ENCODE measurements around the gene MYO3A. TPM values are rescaled to one million over a fixed set of nuclear protein-coding genes. Genes with fewer than 3 reads are reported as not detected.
A peak's percentile ranks its signal among the peaks of the same experiment; 100 is the strongest.
"Not testable (repeated sequence)": the region's sequence is repeated elsewhere in the genome, so short reads cannot be mapped to it uniquely, and the experiment has no call there.

MYO3A gene
- polyA plus RNA-seq, 1 donor: 1.8 TPM

GRCh38 chr10:26080971-26081370 lies 146.9 kb downstream of the MYO3A start:
- not testable (repeated sequence) for H3K27ac ChIP-seq (ENCODE audit: low read length); H3K9me3 ChIP-seq (ENCODE audit: control insufficient read depth, low read depth, low read length)

GRCh38 chr10:26081459-26081858 lies 147.4 kb downstream of the MYO3A start:
- Histone ChIP-seq H3K27ac (ENCODE audit: low read length) (no peak overlapping the region), H3K4me1 (ENCODE audit: control insufficient read depth, insufficient read depth, low read length) (no peaks in the 10 kb centered on the region), H3K9me3 (ENCODE audit: control insufficient read depth, low read depth, low read length) (no peaks in the 10 kb centered on the region), H3K36me3 (ENCODE audit: control insufficient read depth, insufficient read depth, low read length) (no peaks in the 10 kb centered on the region), H3K27me3 (ENCODE audit: control insufficient read depth, insufficient read depth, low read length) (no peaks in the 10 kb centered on the region), H3K4me3 (ENCODE audit: low read length) (no peak overlapping the region)
- peak in 1 of 2 donors; percentile 3 for DNase-seq
- WGBS (ENCODE audit: insufficient coverage, low lambda C conversion rate): no CpG with 5 or more reads among the region's 4 CpGs

More at GRCh38 chr10:26080971-26081370, 146.9 kb downstream of the MYO3A start:
- peak; percentile 31 to 36 for DNase-seq
- not testable (repeated sequence) for H3K4me3 ChIP-seq (ENCODE audit: low read length); H3K36me3 ChIP-seq (ENCODE audit: control insufficient read depth, insufficient read depth, low read length); H3K27me3 ChIP-seq (ENCODE audit: control insufficient read depth, insufficient read depth, low read length); H3K4me1 ChIP-seq (ENCODE audit: control insufficient read depth, insufficient read depth, low read length)
- no CpG with 5 or more reads among the region's 7 CpGs for whole genome bisulfite sequencing (ENCODE audit: insufficient coverage, low lambda C conversion rate)

GRCh38 chr10:26085549-26085948 lies 151.5 kb downstream of the MYO3A start:
- Histone ChIP-seq H3K4me3 (ENCODE audit: low read length) (no peak overlapping the region), H3K27ac (ENCODE audit: low read length) (no peak overlapping the region), H3K4me1 (ENCODE audit: control insufficient read depth, insufficient read depth, low read length) (no peaks in the 10 kb centered on the region), H3K36me3 (ENCODE audit: control insufficient read depth, insufficient read depth, low read length) (no peaks in the 10 kb centered on the region), H3K9me3 (ENCODE audit: control insufficient read depth, low read depth, low read length) (no peaks in the 10 kb centered on the region), H3K27me3 (ENCODE audit: control insufficient read depth, insufficient read depth, low read length) (no peaks in the 10 kb centered on the region)
- WGBS (ENCODE audit: insufficient coverage, low lambda C conversion rate): no CpG with 5 or more reads among the region's 3 CpGs
- no peak for DNase-seq

DNA sequence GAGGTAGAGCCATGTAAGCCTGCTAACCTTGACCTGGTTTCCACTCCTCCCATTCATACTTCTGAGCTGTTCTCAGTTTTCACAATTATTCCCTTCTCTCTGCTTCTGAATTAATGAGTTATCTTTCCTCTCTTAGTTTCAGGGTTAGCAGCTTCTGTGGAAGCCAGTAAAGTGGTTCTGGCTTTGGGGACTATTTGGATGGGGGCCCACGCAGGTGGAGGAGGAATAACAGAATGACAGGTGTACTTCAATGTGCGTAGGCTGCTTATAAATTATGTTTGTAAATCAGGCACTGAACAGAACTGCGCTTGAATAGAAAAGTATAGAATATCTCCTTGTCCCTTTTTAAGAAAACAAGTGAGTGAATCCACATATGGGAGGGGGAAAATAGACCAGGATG lies 153.6 kb downstream of the MYO3A start:
- H3K9me3 ChIP-seq (ENCODE audit: control insufficient read depth, low read depth, low read length): no peaks in the 10 kb centered on the region
- no peak overlapping the region for H3K27ac ChIP-seq (ENCODE audit: low read length)
- 86% methylated on average over 1 of the region's 3 CpGs for WGBS (ENCODE audit: insufficient coverage, low lambda C conversion rate)
- no peak overlapping the region for H3K4me3 ChIP-seq (ENCODE audit: low read length)
- H3K4me1 ChIP-seq (ENCODE audit: control insufficient read depth, insufficient read depth, low read length): no peaks in the 10 kb centered on the region
- no peaks in the 10 kb centered on the region for H3K27me3 ChIP-seq (ENCODE audit: control insufficient read depth, insufficient read depth, low read length)
- no peak for DNase-seq
- no peaks in the 10 kb centered on the region for H3K36me3 ChIP-seq (ENCODE audit: control insufficient read depth, insufficient read depth, low read length)

DNA sequence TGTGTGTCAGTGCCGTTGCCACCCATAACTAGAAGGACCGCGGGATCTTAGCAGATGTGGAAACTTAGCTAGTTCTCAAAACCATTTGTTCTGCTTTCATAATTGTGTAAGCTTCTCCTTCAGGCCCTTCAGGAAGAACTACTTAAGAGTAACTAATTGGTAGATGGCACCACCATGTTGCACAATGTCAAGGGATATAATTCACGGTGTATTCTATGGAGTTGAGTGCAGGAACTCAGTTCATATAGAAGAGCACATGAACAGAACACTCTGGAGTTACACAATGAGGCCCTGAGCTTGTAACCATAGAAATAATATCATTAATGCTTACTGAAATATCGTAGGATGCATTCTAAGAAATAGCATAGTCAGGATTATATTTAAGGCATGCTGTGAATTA lies 156.0 kb downstream of the MYO3A start:
- Histone ChIP-seq H3K27me3 (ENCODE audit: control insufficient read depth, insufficient read depth, low read length) (no peaks in the 10 kb centered on the region), H3K9me3 (ENCODE audit: control insufficient read depth, low read depth, low read length) (no peaks in the 10 kb centered on the region), H3K4me3 (ENCODE audit: low read length) (no peak overlapping the region), H3K4me1 (ENCODE audit: control insufficient read depth, insufficient read depth, low read length) (no peaks in the 10 kb centered on the region), H3K27ac (ENCODE audit: low read length) (no peak overlapping the region), H3K36me3 (ENCODE audit: control insufficient read depth, insufficient read depth, low read length) (no peaks in the 10 kb centered on the region)
- WGBS (ENCODE audit: insufficient coverage, low lambda C conversion rate): 100% methylated on average over 1 of the region's 5 CpGs
- no peak for DNase-seq

GRCh38 chr10:26090762-26091161 lies 156.7 kb downstream of the MYO3A start:
- Histone ChIP-seq H3K27me3 (ENCODE audit: control insufficient read depth, insufficient read depth, low read length) (no peaks in the 10 kb centered on the region), H3K9me3 (ENCODE audit: control insufficient read depth, low read depth, low read length) (no peaks in the 10 kb centered on the region), H3K36me3 (ENCODE audit: control insufficient read depth, insufficient read depth, low read length) (no peaks in the 10 kb centered on the region), H3K4me3 (ENCODE audit: low read length) (no peak overlapping the region), H3K27ac (ENCODE audit: low read length) (no peak overlapping the region), H3K4me1 (ENCODE audit: control insufficient read depth, insufficient read depth, low read length) (no peaks in the 10 kb centered on the region)
- no peak for DNase-seq
- no CpG with 5 or more reads among the region's 1 CpG for WGBS (ENCODE audit: insufficient coverage, low lambda C conversion rate)

DNA sequence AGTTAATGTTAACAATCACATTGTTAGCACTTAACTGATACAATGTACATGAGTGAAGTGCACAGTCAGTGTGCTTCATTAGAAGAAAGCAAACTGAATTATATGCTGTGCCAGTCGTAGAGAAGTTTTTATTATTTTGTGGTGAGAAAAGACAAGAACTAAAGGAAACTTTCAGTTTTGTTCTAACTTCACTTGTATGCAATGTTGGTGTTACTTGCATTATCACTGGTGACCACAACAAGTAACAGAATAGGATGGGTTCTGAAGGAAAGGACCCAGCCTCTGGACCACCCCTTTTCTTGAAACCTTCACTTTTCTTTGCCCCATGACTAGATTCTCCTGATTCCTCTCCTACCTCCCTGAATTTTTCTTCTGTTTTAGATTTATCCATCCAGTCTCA lies 159.2 kb downstream of the MYO3A start:
- H3K4me3 ChIP-seq (ENCODE audit: low read length): no peak overlapping the region
- no peaks in the 10 kb centered on the region for H3K4me1 ChIP-seq (ENCODE audit: control insufficient read depth, insufficient read depth, low read length)
- no peaks in the 10 kb centered on the region for H3K9me3 ChIP-seq (ENCODE audit: control insufficient read depth, low read depth, low read length)
- no peaks in the 10 kb centered on the region for H3K27me3 ChIP-seq (ENCODE audit: control insufficient read depth, insufficient read depth, low read length)
- H3K27ac ChIP-seq (ENCODE audit: low read length): no peak overlapping the region
- no peaks in the 10 kb centered on the region for H3K36me3 ChIP-seq (ENCODE audit: control insufficient read depth, insufficient read depth, low read length)
- no peak for DNase-seq
- WGBS (ENCODE audit: insufficient coverage, low lambda C conversion rate): no CpG with 5 or more reads among the region's 1 CpG

- no CpG with 5 or more reads among the region's 4 CpGs for WGBS (ENCODE audit: insufficient coverage, low lambda C conversion rate)
Measured at GRCh38 chr10:26095781-26096180, 161.8 kb downstream of the MYO3A start.

GRCh38 chr10:26097549-26097948 lies 163.5 kb downstream of the MYO3A start:
- H3K27ac ChIP-seq (ENCODE audit: low read length); H3K9me3 ChIP-seq (ENCODE audit: control insufficient read depth, low read depth, low read length); H3K36me3 ChIP-seq (ENCODE audit: control insufficient read depth, insufficient read depth, low read length); H3K4me1 ChIP-seq (ENCODE audit: control insufficient read depth, insufficient read depth, low read length); H3K27me3 ChIP-seq (ENCODE audit: control insufficient read depth, insufficient read depth, low read length); H3K4me3 ChIP-seq (ENCODE audit: low read length); DNase-seq: not testable (repeated sequence)
- no CpG with 5 or more reads among the region's 1 CpG for WGBS (ENCODE audit: insufficient coverage, low lambda C conversion rate)

More at GRCh38 chr10:26095781-26096180, 161.8 kb downstream of the MYO3A start:
- Histone ChIP-seq H3K27me3 (ENCODE audit: control insufficient read depth, insufficient read depth, low read length) (no peaks in the 10 kb centered on the region), H3K4me3 (ENCODE audit: low read length) (no peak overlapping the region), H3K9me3 (ENCODE audit: control insufficient read depth, low read depth, low read length) (no peaks in the 10 kb centered on the region), H3K36me3 (ENCODE audit: control insufficient read depth, insufficient read depth, low read length) (no peaks in the 10 kb centered on the region), H3K27ac (ENCODE audit: low read length) (no peak overlapping the region), H3K4me1 (ENCODE audit: control insufficient read depth, insufficient read depth, low read length) (no peaks in the 10 kb centered on the region)
- no peak for DNase-seq

- Histone ChIP-seq H3K27me3 (ENCODE audit: control insufficient read depth, insufficient read depth, low read length) (no peaks in the 10 kb centered on the region), H3K9me3 (ENCODE audit: control insufficient read depth, low read depth, low read length) (no peaks in the 10 kb centered on the region), H3K27ac (ENCODE audit: low read length) (no peak overlapping the region), H3K4me1 (ENCODE audit: control insufficient read depth, insufficient read depth, low read length) (no peaks in the 10 kb centered on the region), H3K36me3 (ENCODE audit: control insufficient read depth, insufficient read depth, low read length) (no peaks in the 10 kb centered on the region), H3K4me3 (ENCODE audit: low read length) (no peak overlapping the region)
- 100% methylated on average over 1 of the region's 3 CpGs for WGBS (ENCODE audit: insufficient coverage, low lambda C conversion rate)
- DNase-seq: no peak
Measured at GRCh38 chr10:26112532-26112931, 178.5 kb downstream of the MYO3A start.

DNA sequence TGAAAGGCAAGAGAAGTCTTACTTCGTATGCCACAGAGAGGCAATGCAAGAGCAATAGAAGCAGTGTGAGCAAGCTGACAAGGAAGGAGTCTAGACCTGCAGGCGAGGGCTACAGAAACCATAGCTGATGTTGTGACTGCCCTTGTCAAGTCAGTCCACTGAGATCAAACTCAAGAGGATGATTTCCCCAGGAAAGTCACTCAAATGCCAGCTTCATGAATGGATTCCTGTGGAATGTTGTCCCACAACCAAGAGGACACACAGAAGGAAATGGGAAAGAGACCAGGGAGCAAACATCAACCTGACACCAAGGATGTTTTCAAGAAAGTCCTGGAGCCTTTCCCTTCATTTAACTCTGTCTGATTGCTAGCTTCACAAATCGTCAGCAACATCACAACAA lies 204.6 kb downstream of the MYO3A start:
- WGBS (ENCODE audit: insufficient coverage, low lambda C conversion rate): no CpG with 5 or more reads among the region's 3 CpGs
- no peaks in the 10 kb centered on the region for H3K36me3 ChIP-seq (ENCODE audit: control insufficient read depth, insufficient read depth, low read length)
- no peak overlapping the region for H3K4me3 ChIP-seq (ENCODE audit: low read length)
- no peaks in the 10 kb centered on the region for H3K4me1 ChIP-seq (ENCODE audit: control insufficient read depth, insufficient read depth, low read length)
- peak in 1 of 2 donors; percentile 5 for DNase-seq
- H3K27me3 ChIP-seq (ENCODE audit: control insufficient read depth, insufficient read depth, low read length): no peaks in the 10 kb centered on the region
- no peak overlapping the region for H3K27ac ChIP-seq (ENCODE audit: low read length)
- no peaks in the 10 kb centered on the region for H3K9me3 ChIP-seq (ENCODE audit: control insufficient read depth, low read depth, low read length)

Data from large intestine (tissue), 3 donors.